ENCODE measurements around the gene ARL8B.
"Not testable (repeated sequence)": the region's sequence is repeated elsewhere in the genome, so short reads cannot be mapped to it uniquely, and the experiment has no call there.

The ARL8B gene

DNA sequence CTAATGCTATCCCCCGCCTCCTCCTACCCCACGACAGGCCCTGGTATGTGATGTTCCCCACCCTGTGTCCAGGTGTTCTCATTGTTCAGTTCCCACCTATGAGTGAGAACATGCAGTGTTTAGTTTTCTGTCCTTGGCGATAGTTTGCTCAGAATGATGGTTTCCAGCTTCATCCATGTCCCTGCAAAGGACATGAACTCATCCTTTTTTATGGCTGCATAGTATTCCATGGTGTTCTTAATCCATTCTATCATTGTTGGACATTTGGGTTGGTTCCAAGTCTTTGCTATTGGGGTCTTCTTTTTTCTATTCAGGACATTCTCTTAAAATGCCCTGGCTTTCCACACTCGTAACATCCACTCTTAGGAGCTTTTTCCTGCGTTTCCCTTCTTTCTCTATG lies 25.1 kb downstream of the ARL8B start:
- not testable (repeated sequence) for DNase-seq (ENCODE audit: low spot score)

- DNase-seq (ENCODE audit: low spot score) = no peak
Observed at GRCh38 chr3:5149306-5149880, 27.3 kb downstream of the ARL8B start.

- no peak for DNase-seq (ENCODE audit: low spot score)
Observed at GRCh38 chr3:5151586-5151985, 29.5 kb downstream of the ARL8B start.

DNA sequence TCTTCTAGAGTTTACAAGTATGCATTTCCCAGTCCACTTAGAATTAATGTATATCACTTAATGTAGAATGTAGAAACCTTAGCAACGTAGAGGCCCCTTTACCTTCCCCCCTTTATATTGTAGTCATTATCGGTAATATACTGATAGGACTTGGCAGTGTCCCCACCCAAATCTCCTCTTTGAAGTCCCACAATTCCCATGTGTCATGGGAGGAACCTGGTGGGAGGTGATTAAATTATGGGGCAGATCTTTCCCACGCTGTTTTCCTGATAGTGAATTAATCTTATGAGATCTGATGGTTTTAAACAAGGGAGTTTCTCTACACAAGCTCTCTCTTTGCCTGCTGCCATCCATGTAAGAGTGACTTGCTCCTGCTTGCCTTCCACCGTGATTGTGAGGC lies 31.0 kb downstream of the ARL8B start:
- no peak for DNase-seq (ENCODE audit: low spot score)

GRCh38 chr3:5155241-5155640 lies 33.1 kb downstream of the ARL8B start:
- DNase-seq (ENCODE audit: low spot score) = no peak

DNA sequence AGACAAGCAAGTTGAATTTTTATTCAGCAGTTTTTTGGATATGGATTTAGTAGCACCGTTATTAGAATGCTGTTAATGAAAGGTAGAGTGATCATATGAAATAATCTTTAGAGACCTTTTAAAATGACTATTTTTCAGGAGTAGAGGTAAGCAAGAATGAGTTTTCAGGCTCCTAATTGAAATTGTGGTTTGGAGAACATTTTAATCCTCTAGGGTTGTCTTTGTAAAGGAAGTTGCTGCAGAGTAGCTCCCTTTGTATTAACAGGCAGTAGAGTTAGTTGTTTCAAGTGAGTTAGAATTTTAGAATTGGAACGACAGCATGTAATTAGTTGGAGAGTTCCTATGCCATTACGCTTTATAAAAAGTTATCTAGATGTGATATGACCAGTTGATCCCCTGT lies 38.2 kb downstream of the ARL8B start:
- no peak for DNase-seq (ENCODE audit: low spot score)

DNA sequence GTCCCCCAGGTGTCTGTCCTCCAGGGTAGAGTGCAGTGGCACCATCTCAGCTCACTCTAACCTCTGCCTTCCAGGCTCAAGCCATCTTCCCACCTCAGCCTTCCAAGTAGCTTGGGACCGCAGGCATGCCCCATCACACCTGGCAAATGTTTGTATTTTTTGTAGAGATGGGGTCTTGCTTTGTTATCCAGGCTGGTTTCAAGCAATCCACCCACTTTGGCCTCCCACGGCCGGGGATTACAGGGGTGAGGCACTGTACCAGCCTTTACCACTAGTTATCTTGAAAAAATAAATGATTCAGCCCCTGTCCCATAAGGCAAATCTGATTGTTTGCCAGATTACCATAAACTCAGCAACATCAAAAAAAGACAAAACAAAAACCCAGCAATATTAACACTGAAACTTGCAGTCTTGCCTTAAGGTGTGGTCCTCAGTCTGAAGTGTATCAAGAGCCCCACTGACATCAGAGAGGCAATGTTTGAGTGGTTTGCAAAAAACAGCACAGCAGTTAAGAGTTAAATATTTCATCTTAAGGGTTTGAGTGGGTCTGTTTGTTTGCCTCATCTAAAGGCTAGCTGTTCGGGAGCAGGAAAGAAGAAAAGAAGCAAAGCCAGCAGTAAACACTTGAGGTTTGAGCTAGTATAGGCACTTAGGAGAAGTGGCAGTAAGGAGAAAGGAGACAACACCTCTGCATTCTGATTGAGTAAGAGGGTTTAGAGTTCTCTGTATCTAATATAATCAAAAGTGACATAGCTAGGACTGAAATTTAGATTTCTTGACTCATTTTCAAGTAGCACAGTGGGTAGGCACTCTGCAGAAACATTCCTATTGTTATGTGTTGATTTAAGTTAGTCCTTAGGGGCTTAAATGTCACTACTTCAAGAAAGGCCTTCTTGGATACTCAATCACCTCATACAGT lies 39.1 kb downstream of the ARL8B start:
- DNase-seq (ENCODE audit: low spot score) = no peak

- DNase-seq (ENCODE audit: low spot score) = no peak
Observed at GRCh38 chr3:5162102-5162501, 40.0 kb downstream of the ARL8B start.

DNA sequence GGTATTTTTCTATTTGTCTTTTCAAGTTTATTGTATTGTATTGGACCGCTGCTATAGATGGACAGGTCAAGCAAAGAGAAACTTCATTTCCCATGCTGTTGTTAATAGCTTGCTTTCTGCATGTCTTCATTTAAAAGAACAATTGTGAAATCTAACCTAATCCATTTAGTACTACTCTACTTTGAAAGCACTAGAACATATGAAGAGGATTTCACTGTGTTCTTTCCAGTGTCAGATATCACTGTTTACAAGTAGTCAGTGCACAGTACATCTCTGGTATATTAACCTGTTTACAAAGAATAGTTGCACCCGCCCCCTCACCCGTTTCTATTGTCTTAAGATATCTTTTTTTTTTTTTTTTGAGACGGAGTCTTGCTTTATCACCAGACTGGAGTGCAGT lies 43.6 kb downstream of the ARL8B start:
- DNase-seq (ENCODE audit: low spot score) = no peak

DNA sequence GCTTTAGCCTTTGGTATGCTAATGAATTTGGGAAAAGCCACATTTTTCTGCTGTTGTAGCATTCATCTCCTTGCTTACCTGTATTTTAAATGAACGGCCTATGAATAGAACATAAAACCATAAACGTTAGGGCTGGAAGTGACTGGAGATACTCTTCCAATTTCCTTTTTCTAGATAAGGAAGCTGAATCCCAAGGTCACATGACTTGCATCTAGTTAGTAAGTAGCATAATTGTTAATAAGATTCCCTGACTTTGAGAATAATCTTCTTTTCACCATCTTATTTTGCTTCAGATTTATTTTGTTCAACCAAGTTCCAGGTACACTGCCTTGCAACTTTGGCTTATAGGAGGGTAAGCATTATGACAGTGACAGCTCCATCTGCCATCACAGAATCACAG lies 44.8 kb downstream of the ARL8B start:
- DNase-seq (ENCODE audit: low spot score) = no peak

GRCh38 chr3:5168110-5168509 lies 46.0 kb downstream of the ARL8B start:
- DNase-seq (ENCODE audit: low spot score) = no peak

- DNase-seq (ENCODE audit: low spot score) = no peak
Observed at GRCh38 chr3:5169807-5170206, 47.7 kb downstream of the ARL8B start.

GRCh38 chr3:5170975-5171374 lies 48.9 kb downstream of the ARL8B start:
- DNase-seq (ENCODE audit: low spot score) = no peak

- no peak for DNase-seq (ENCODE audit: low spot score)
Observed at GRCh38 chr3:5172018-5172417, 49.9 kb downstream of the ARL8B start.

GRCh38 chr3:5179036-5179435 lies 56.9 kb downstream of the ARL8B start:
- DNase-seq (ENCODE audit: low spot score) = not testable (repeated sequence)

- DNase-seq (ENCODE audit: low spot score) = peak; percentile 73
Observed at GRCh38 chr3:5181469-5182141, 59.5 kb downstream of the ARL8B start.

- DNase-seq (ENCODE audit: low spot score) = not testable (repeated sequence)
Observed at GRCh38 chr3:5183714-5184113, 61.6 kb downstream of the ARL8B start.

- no peak for DNase-seq (ENCODE audit: low spot score)
Observed at GRCh38 chr3:5184499-5184898, 62.4 kb downstream of the ARL8B start.

DNA sequence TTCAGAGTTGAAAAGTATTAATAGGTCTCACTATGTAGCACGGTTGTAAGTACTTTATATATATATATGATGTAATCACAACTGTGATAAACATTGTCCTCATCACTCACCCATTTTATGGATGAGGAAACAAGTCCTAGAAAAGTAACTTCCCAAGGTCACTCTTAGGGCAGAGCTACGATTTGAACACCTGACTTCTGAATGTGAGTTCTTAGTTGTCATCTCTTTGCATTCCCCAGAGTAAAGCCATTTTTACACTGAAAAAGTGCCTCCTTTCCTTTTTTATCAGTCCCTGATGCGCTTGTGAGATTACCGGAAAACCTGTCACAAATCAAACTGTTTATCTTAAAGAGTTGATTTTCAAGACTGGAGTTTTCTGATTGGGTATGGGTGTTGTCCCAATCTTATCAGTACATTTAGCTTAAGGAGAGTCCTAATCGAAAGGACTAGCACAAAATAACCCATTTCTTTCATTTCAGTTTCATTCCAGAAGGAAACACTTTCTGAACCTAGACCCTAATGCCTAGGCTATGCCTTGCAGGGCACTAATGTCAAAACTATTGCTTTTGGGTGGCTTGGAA lies 63.1 kb downstream of the ARL8B start:
- no peak for DNase-seq (ENCODE audit: low spot score)

DNA sequence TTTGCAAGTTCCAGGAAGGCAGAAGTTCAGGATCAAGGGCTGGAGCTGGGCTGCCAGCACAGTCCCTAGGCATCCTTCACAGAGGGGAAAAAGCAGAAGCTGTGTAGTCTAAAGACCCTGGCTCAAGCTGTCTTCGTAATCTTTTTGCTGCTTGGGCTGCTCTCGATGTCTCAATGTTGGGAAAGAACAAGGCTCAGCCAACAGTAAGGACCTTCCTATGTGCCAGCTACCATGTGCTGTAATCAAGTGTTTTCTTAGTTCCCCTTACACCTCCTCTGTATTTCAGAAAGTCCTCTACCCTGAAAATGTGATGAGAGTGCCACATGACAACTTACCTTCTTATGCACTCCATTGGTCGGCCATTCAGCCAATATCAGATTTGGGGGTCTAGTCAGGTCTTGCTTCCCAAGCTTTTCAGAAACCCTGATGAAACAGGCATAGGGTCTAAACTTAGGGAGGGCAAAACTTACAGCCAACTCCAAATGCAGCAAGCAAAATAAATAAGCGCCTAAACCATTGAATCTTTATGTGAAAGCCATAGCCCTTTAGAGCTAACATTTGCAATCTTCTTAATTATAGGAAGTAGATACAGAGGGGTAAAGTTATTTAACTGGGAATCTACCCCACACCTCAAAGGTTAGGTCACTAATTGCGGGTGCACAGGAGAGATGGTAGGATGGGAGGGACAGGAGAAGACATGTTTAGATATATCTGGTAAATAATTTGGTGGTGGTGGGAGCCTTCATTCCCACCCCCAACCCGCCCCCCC lies 64.2 kb downstream of the ARL8B start:
- DNase-seq (ENCODE audit: low spot score) = no peak

DNA sequence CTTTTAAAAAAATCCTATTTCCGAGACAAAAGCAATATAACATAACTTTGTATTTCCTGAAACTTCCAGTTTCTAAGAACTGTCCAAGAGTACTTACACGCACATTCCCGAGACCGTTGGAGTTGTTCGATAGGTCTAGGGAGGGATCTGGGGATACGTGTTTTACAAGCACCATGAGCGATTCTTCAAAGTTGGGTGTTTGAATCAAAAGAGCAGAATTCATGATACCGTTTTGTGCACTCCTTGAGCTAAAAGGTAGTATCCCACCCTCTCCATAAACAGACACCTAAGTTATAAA lies 64.7 kb downstream of the ARL8B start:
- no peak for DNase-seq (ENCODE audit: low spot score)
